ENCODE data around the gene EFNA3.

DNA sequence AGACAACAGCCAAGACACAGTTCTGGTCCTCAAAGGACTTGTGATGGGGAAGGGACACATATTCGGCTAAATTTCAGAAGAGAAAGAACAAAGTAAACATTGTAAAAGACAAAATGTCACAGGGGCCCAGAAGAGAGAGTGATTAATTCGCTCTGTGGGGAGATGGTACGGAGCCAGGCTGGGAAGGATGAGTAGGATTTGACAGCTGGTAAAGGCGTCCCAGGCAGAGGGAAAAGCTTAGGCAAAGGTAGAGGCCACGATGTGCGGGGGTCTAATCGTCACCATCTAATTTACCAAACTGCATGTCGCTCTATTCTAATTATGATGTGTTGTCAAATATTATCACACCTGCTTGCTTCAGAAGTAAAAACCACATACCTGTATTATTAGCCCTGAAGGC, 31.7 kb downstream of the EFNA3 start:
- TF ChIP-seq, protein P1, sequence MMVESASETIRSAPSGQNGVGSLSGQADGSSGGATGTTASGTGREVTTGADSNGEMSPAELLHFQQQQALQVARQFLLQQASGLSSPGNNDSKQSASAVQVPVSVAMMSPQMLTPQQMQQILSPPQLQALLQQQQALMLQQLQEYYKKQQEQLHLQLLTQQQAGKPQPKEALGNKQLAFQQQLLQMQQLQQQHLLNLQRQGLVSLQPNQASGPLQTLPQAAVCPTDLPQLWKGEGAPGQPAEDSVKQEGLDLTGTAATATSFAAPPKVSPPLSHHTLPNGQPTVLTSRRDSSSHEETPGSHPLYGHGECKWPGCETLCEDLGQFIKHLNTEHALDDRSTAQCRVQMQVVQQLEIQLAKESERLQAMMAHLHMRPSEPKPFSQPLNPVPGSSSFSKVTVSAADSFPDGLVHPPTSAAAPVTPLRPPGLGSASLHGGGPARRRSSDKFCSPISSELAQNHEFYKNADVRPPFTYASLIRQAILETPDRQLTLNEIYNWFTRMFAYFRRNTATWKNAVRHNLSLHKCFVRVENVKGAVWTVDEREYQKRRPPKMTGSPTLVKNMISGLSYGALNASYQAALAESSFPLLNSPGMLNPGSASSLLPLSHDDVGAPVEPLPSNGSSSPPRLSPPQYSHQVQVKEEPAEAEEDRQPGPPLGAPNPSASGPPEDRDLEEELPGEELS (CRISPR knock-in tag; IDR thresholded peaks at IDR 0.05) = no peak
- TF ChIP-seq GTF2I (CRISPR knock-in tag; conservative IDR thresholded peaks at IDR 0.05) (no peak), MXD4 (CRISPR knock-in tag; IDR thresholded peaks at IDR 0.05; ENCODE audit: borderline replicate concordance) (no peak), CTCF (IDR thresholded peaks at IDR 0.05) (no peak), TCF7 (CRISPR knock-in tag; IDR thresholded peaks at IDR 0.05; ENCODE audit: low read depth) (no peak)
